AG09309 (cell line): ENCODE data around the gene BCL2.

Experiments used
- DNase-seq: peaks from one replicate; pipeline ENCODE4 v3.0.0-alpha.2; 2010; ENCODE audit warnings: low read depth
- H3K4me3 ChIP-seq: 2 replicates; pipeline ENCODE4 v1.5.1; 2011; ENCODE audit warnings: mild to moderate bottlenecking, low read depth, low read length, moderate library complexity; ENCODE audit not compliant: control insufficient read depth
- TF ChIP-seq, protein P1 (sequence below): IDR thresholded peaks from 2 replicates; pipeline ENCODE4 v1.5.1; 2011; ENCODE audit warnings: mild to moderate bottlenecking, low read depth, low read length, inconsistent platforms; ENCODE audit not compliant: insufficient read depth, control insufficient read depth; ENCODE audit errors: missing control alignments

Gene BCL2

DNA sequence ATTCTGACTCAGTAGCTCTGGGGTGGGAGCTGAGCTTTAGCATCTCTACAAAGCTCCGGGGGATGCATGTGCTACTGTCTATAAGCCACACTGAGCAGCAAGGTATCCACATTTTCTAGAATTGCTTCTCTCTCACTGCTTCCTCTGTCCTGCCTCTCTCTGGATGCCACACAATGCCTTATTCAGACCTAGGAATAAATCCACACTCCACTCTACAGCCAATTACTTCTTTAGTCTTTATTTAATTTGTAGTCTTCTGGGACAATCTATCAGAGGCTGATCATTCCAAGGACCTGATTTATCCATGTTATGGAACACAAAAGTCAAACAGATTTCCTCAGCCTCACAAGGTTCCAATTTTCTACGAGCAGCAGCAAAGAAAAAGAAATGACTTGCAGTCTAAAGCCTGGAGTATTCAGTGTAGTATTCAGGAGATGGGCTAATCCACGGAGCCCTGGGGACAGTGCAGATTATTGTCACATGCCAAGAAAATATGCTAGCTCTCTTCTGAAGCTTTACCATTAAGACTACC lies 4.4 kb downstream of the BCL2 start:
- H3K4me3 ChIP-seq = no peak overlapping the region
- TF ChIP-seq, protein P1, sequence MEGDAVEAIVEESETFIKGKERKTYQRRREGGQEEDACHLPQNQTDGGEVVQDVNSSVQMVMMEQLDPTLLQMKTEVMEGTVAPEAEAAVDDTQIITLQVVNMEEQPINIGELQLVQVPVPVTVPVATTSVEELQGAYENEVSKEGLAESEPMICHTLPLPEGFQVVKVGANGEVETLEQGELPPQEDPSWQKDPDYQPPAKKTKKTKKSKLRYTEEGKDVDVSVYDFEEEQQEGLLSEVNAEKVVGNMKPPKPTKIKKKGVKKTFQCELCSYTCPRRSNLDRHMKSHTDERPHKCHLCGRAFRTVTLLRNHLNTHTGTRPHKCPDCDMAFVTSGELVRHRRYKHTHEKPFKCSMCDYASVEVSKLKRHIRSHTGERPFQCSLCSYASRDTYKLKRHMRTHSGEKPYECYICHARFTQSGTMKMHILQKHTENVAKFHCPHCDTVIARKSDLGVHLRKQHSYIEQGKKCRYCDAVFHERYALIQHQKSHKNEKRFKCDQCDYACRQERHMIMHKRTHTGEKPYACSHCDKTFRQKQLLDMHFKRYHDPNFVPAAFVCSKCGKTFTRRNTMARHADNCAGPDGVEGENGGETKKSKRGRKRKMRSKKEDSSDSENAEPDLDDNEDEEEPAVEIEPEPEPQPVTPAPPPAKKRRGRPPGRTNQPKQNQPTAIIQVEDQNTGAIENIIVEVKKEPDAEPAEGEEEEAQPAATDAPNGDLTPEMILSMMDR = no peak
- no peak for DNase-seq

DNA sequence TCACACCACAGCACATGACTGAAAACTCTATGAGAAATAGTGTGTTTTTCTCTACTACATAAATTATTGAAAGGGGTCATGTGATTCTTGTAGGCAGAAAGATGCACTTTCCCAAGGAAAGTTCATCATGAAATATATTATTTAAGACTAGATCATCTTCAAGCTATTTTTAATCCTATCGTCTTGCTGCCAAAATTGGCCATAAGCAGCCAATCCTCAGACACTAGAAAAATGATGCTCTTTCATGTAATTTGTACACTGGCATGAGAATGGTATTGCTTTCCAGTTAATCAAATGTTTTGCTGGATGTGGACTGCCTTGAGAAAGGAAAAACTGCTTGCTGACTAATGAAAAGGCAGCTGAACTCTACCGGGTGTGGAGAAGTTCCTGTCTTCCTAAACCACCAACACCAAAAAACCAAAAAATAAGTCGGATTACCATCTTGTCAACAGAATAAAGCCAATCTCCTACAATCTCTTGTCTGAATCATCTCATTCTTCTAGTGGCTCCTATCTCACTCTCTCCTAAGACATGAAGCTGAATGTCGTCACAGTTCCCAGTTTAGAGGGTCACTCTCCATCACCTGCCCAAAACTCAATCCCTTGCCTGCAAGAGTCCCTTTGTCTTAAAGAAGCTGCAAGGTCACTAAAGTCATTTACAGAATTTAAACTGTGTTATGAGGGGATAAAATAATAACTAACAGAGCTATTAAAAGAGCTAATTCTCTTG lies 5.3 kb downstream of the BCL2 start:
- TF ChIP-seq, protein P1 = no peak
- no peak for DNase-seq
- no peak overlapping the region for H3K4me3 ChIP-seq

DNA sequence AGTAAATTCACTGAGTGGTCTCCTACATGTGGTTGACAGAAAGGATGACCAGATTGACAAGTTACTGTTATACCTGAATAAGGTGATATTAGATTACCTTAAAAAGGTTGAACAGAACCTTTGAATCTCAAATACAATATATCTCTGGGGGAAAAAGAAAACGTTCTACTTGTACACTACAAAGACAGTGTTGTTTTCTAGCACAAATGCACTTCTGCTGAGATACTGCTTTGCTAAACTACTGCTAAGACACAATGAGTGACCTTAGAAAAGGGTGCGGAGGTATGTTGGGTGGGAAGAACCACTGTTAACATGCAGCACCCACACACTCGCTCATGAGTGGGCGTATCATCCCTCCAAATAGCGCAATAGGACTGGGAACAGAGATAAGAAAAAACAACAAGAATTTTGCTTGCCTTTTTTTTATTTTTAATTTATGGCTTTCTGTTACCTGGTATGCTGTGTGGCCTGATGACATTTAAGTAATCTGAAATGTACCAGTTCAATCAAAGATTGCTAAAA lies 6.1 kb downstream of the BCL2 start:
- TF ChIP-seq, protein P1 = no peak
- no peak overlapping the region for H3K4me3 ChIP-seq
- no peak for DNase-seq

DNA sequence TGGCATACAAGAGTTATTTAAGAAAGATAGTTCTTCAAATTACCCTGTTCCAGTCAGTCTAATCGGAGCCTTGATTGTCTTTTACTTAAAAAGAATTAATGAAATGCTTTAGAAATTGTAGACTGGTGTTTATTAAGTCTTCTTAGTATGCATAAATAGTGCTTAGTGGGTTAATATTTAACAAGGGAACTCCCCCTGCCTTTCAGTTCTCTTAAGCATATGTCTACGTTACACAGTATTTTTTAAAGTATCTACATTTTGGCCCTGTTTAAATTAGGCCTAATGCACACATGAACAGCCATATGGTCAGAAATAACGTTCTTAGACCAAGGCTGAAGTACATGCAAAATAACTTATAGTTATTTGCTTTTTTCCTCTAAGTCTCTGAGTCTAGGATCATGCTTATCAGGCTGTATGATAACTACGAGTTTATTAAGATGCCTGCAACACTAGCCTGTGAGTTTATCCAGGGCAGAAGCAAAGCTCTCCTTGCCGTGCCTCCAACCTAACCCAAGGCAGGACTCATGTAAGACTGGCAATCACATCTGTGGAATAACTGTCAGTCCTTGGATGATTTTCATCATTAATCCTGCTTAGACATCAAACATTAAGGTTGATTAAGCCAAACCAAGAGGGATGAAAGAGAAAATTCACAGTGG lies 6.7 kb downstream of the BCL2 start:
- TF ChIP-seq, protein P1 = no peak
- no peak for DNase-seq
- no peak overlapping the region for H3K4me3 ChIP-seq

DNA sequence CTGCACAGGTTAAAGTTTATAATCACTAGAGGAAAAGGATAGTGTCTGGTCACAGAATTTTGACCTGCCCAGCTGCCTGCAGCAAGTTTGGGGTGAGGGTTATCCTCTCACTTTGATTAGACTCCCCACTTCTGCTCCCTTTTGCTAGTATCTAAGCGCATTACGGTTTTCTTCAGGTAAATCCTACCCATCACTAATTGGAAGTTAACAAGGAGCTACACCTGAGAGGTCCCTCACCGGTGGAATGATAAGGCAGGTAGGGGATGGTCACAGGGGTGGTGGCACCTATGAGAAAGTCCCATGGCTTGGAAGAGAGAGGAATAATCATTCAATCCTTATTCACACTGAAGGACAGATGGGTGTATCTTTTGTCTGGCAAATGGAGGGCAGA lies 7.6 kb downstream of the BCL2 start:
- TF ChIP-seq, protein P1 = no peak
- no peak overlapping the region for H3K4me3 ChIP-seq
- DNase-seq = no peak

DNA sequence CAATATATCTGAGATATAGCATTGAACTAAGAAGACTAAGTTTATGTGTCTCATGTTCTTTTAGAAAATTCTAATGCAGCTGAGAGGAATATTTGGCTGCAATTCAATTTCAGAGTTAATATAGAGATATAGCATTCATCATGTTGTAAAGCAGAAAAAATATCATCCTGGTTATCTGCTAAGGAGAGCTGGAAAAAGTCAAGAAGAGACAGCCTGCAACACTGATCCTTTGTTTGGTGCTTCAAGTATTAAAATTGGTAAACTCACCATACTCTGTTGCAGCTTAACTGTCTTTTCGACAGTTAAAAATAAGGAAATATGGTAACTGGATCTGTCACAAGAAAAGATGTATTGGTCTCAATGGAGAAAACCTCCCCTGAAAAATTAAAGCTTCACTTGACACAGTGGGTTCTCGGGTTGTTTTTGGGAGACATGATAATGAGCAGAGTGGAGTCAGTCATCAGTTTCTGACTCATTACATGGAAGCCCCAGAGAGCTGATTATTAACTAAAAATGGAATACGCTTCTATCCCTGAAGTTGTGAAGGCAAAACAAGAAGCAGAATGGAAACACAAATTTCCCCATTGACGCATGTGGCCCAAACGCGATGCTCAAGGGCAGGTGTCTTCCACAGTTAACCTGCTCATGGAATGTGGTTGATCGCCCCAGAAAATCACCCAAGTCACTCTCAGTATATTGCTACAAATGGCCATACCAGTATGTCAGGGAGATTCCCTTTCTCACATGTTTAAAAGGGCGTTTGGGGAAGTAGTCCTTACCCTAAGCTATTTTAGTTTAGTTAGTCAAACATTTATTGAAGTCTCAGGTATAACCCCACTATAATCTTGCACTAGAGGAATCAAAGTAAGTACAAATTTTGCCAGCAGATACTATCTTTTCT lies 8.2 kb downstream of the BCL2 start:
- TF ChIP-seq, protein P1 = no peak
- DNase-seq = no peak
- no peak overlapping the region for H3K4me3 ChIP-seq
